Measurements from ENCODE around the gene SPTLC2.

The SPTLC2 gene

DNA sequence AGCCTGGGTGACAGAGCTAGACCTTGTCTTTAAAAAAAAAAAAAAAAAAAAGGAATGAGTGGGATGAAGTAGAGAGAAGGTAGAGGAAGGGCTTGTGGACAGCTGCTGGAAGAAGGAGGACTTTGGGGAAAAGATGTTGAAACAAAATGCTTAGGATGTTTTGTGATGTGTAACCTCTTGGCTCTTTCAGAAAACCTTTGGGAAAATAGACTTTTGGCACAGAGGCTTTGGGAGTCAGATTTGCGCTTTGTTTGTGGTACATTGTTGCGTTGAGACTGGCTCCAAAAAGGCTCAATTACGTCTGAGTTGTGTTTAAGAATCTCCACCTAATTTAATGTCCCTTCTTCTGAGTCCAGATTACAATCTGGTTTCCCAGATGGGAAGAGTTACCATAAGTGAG is 32.9 kb upstream of the SPTLC2 start:
- TF ChIP-seq, protein P1, sequence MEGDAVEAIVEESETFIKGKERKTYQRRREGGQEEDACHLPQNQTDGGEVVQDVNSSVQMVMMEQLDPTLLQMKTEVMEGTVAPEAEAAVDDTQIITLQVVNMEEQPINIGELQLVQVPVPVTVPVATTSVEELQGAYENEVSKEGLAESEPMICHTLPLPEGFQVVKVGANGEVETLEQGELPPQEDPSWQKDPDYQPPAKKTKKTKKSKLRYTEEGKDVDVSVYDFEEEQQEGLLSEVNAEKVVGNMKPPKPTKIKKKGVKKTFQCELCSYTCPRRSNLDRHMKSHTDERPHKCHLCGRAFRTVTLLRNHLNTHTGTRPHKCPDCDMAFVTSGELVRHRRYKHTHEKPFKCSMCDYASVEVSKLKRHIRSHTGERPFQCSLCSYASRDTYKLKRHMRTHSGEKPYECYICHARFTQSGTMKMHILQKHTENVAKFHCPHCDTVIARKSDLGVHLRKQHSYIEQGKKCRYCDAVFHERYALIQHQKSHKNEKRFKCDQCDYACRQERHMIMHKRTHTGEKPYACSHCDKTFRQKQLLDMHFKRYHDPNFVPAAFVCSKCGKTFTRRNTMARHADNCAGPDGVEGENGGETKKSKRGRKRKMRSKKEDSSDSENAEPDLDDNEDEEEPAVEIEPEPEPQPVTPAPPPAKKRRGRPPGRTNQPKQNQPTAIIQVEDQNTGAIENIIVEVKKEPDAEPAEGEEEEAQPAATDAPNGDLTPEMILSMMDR (IDR thresholded peaks at IDR 0.05; ENCODE audit: low read depth, low read length), result no peak
- DNase-seq (ENCODE audit: extremely low read depth, low read depth), result no peak

DNA sequence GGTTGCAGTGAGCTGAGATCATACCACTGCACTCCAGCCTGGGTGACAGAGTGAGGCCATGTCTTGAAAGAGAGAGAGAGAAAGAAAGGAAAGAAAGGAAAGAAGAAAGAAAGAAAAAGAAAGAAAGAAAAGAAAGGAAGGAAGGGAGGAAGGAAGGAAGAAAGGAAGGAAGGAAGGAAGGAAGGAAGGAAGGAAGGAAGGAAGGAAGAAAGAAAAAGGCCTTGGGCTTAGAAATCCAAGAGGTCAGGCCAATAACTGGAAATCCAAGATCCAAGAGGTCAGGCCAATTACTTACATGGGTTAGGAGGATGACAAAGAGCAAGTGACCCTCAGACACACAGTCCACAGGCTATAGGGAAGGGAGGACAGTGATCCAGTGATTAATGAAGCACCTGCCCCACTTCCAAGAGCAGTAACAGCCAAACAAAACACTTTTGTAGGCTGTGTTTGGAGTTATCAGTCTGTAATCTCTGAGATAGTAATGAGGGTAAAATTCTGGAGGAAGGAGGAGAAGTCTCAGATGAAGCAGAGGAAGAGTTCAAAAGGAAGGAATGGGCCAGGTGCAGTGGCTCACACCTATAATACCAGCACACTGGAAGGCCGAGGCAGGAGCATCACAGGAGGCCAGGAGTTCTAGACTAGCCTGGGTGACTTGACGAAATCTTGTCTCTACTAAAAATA is 32.2 kb upstream of the SPTLC2 start:
- TF ChIP-seq, protein P1 (IDR thresholded peaks at IDR 0.05; ENCODE audit: low read depth, low read length), result no peak
- no peak for DNase-seq (ENCODE audit: extremely low read depth, low read depth)

DNA sequence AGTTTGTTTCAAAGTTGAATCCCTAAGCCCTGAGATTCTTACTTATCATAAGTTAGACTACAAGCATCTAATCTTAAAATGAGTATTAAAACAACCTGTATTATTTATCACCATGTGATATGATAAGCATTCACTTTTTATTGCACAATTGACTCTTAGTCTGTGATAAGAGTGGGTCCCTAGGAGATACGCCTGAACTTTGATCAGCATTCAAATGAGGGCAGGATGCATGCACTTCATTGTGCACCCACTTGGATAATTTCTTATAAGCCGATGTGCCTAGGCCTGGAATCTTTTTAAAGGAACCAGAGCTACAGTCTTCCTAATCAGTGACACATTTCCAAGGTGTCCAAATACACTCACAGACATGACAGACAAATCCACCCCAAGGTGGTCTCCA is 31.4 kb upstream of the SPTLC2 start:
- TF ChIP-seq, protein P1 (IDR thresholded peaks at IDR 0.05; ENCODE audit: low read depth, low read length), result no peak
- no peak for DNase-seq (ENCODE audit: extremely low read depth, low read depth)

DNA sequence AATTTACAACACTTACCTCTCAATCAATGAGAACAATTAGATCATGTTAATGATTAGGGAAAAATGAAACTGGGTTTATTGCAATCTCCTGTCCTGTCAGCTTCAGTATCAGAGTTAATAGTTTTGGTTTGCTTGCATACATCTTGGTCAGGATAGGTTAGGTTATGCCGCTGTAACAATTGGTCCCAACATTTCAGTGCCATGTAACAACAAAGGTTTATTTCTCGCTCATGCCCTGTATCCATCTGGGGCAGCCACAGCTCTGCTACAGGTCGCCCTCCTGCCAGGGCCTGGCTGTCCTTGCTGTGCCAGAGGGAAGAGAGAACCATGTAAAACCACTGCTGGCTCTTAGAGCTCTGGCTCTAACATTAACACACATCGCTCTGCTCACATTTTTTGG is 30.5 kb upstream of the SPTLC2 start:
- no peak for DNase-seq (ENCODE audit: extremely low read depth, low read depth)
- TF ChIP-seq, protein P1 (IDR thresholded peaks at IDR 0.05; ENCODE audit: low read depth, low read length), result no peak

DNA sequence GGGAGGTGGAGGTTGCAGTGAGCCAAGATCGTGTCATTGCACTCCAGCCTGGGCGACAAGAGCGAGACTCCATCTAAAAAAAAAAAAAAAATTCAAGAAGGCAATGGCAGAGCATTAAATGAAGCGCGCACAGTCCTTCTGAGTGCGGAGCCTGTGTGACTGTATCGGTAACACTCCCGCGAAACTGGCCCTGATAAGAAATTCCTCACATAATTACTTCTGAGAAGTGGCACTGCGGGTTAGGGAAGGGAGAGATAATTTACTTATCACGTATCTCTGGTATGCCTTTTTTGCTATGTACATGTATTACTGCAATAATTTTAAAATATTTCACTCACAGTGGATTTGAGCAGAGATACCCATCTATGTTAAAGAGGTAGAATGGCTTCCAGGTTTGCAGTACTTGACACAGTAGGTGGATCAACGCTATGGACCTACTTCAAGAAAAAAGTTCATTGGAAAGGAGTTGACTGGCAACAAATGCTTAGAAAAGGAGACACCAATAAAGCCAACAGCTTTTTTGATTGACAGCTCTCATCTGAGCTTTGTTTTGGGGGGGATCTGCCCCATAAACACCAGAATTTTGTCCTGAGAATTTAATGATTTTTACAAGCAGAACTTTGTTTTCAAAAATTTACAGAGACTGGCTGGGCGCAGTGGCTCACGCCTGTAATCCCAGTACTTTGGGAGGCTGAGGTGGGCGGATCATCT is 29.2 kb upstream of the SPTLC2 start:
- no peak for DNase-seq (ENCODE audit: extremely low read depth, low read depth)

DNA sequence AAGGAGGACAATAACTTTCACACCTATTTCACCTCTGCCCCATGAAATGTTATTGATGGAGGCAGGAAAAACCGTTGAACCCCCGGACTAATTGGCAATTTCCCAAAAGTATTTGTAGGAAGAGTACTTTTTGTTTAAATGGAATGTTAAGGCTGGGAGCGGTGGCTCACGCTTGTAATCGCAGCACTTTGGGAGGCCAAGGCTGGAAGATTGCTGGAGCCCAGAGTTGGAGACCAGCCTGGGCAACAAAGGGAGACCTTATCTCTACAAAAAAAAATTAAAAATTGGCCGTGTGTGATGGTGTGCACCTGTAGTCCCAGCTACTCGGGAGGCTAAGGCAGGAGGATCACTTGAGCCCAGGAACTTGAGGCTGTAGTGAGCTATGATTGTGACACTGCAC is 26.0 kb upstream of the SPTLC2 start:
- DNase-seq (ENCODE audit: extremely low read depth, low read depth), result no peak
- TF ChIP-seq, protein P1 (IDR thresholded peaks at IDR 0.05; ENCODE audit: low read depth, low read length), result no peak

More for the DNA sequence above, 29.2 kb upstream of the SPTLC2 start:
- TF ChIP-seq, protein P1 (IDR thresholded peaks at IDR 0.05; ENCODE audit: low read depth, low read length), result no peak

DNA sequence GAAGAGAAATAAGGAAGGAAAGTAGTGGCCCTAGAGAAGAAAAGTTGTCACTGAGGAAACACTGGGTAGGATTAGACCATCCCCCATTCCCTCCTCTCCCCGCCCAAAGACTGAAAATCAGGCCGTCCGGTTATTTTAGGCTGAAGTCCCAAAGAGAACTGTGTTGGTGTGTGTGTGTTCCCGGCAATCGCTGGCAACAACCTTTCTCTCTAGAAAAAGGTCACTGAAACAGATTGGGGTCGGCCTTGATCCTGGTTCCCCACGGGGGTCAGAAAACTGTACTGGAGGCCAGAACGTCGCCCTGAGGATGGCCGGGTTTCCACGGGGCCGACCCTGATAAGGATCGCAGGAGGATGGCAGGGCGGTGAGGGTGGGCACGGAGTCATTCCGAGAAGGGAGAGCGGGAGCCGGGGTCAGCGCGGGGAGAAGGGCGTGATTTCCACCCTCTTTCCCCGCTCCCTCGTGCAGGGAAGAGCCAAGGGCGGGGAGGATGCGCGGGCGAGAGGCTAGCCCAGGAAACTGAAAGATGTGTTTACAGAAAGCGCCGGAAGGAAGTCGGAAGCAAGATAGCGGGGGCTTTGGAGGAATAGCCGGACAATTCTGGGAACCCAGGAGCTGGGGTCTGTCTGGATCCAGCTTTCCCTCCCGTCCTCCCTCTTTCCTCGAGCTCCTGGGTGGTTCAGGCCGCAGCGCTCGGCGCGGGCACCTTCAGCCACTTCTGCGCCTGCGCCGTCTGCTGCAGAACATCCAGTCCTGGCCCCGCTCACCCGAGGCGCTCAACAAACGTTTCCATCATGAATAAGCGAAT is 25.3 kb upstream of the SPTLC2 start:
- DNase-seq (ENCODE audit: extremely low read depth, low read depth), result no peak
- TF ChIP-seq, protein P1 (IDR thresholded peaks at IDR 0.05; ENCODE audit: low read depth, low read length), result no peak

All from AG09319 (cell line).